WTC11 (cell line): ENCODE measurements around the gene C19orf44. TPM values are rescaled to one million over a fixed set of nuclear protein-coding genes. Genes with fewer than 3 reads are reported as not detected.

Experiments
- ATAC-seq: fragments of 200-7000 bp; cut with Tn5 transposase; 2 replicates; pipeline ENCODE4 v1.10.0; 2021; ENCODE audit warnings: mild to moderate bottlenecking, moderate library complexity
- CTCF ChIA-PET: fragments of 300-600 bp; sonication (Branson Sonifier 250); formaldehyde crosslinking; loops from one replicate; lab custom pipeline; 2021; ENCODE audit warnings: antibody characterized with exemption; lab: Charles Lee
- POLR2A ChIA-PET: fragments of 350-600 bp; sonication (Branson Sonifier 250); formaldehyde crosslinking; loops from one replicate; lab custom pipeline; 2021; ENCODE audit warnings: antibody characterized with exemption; lab: Charles Lee
- DNase-seq: peaks from one replicate; pipeline ENCODE4 v3.0.0; 2021; ENCODE audit warnings: low spot score
- H3K27ac Mint-ChIP-seq: 2 replicates; pipeline ENCODE4 v1.8.0; 2021; ENCODE audit warnings: mixed read lengths
- H3K27me3 Mint-ChIP-seq: 2 replicates; pipeline ENCODE4 v1.8.0; 2021; ENCODE audit warnings: low read depth, mild to moderate bottlenecking, moderate library complexity, mixed read lengths
- H3K36me3 Mint-ChIP-seq: 2 replicates; pipeline ENCODE4 v1.8.0; 2021; ENCODE audit warnings: mixed read lengths
- H3K4me1 Mint-ChIP-seq: 2 replicates; pipeline ENCODE4 v1.8.0; 2022; ENCODE audit warnings: mixed read lengths
- H3K4me3 Mint-ChIP-seq: 2 replicates; pipeline ENCODE4 v1.8.0; 2021; ENCODE audit warnings: mild to moderate bottlenecking, moderate library complexity, mixed read lengths
- H3K9me3 Mint-ChIP-seq: 2 replicates; pipeline ENCODE4 v1.8.0; 2021; ENCODE audit warnings: mixed read lengths
- ATF2 ChIP-seq: sonication (generic); formaldehyde crosslinking; IDR thresholded peaks from 2 replicates; pipeline ENCODE4 v1.8.1; 2022; ENCODE audit warnings: low read depth, missing genetic modification reagents, borderline replicate concordance
- ATF3 ChIP-seq: sonication (generic); formaldehyde crosslinking; conservative IDR thresholded peaks from 2 replicates; pipeline ENCODE4 v1.8.1; 2022; ENCODE audit warnings: mild to moderate bottlenecking, missing genetic modification reagents
- CREB1 ChIP-seq: sonication (generic); formaldehyde crosslinking; IDR thresholded peaks from 2 replicates; pipeline ENCODE4 v1.8.0; 2023; ENCODE audit warnings: mild to moderate bottlenecking, missing genetic modification reagents
- ETV6 ChIP-seq: sonication (generic); formaldehyde crosslinking; IDR thresholded peaks from 2 replicates; pipeline ENCODE4 v1.8.1; 2022; ENCODE audit warnings: mild to moderate bottlenecking, missing genetic modification reagents
- FOXK1 ChIP-seq: sonication (generic); formaldehyde crosslinking; IDR thresholded peaks from 2 replicates; pipeline ENCODE4 v1.8.0; 2022; ENCODE audit warnings: mild to moderate bottlenecking, moderate library complexity, missing genetic modification reagents
- FOXP4 ChIP-seq: sonication (generic); formaldehyde crosslinking; IDR thresholded peaks from 2 replicates; pipeline ENCODE4 v1.8.0; 2022; ENCODE audit warnings: mild to moderate bottlenecking, missing genetic modification reagents
- GRHL2 ChIP-seq: fragments of 250-450 bp; sonication (Bioruptor Pico); IDR thresholded peaks from 2 replicates; pipeline ENCODE4 v1.8.0; 2022; ENCODE audit warnings: mild to moderate bottlenecking, moderate library complexity; ENCODE audit not compliant: insufficient replicate concordance, severe bottlenecking
- HMGXB4 ChIP-seq: sonication (generic); formaldehyde crosslinking; IDR thresholded peaks from 2 replicates; pipeline ENCODE4 v1.8.1; 2023; ENCODE audit warnings: mild to moderate bottlenecking, moderate library complexity, missing genetic modification reagents
- KAT7 ChIP-seq: sonication (generic); formaldehyde crosslinking; IDR thresholded peaks from 2 replicates; pipeline ENCODE4 v1.8.1; 2023; ENCODE audit warnings: missing genetic modification reagents, mild to moderate bottlenecking, borderline replicate concordance
- NFE2L1 ChIP-seq: sonication (generic); formaldehyde crosslinking; IDR thresholded peaks from 2 replicates; pipeline ENCODE4 v1.8.1; 2023; ENCODE audit warnings: missing genetic modification reagents
- NR1H2 ChIP-seq: sonication (generic); formaldehyde crosslinking; IDR thresholded peaks from 2 replicates; pipeline ENCODE4 v1.9.0; 2021; ENCODE audit warnings: mild to moderate bottlenecking, moderate library complexity, missing genetic modification reagents
- PREB ChIP-seq: sonication (generic); formaldehyde crosslinking; IDR thresholded peaks from 2 replicates; pipeline ENCODE4 v1.8.1; 2022; ENCODE audit warnings: mild to moderate bottlenecking, missing genetic modification reagents, moderate library complexity, borderline replicate concordance
- SOX15 ChIP-seq: fragments of 250-450 bp; sonication (Bioruptor Pico); IDR thresholded peaks from 2 replicates; pipeline ENCODE4 v1.9.0; 2021; ENCODE audit warnings: mild to moderate bottlenecking
- SP1 ChIP-seq: sonication (generic); formaldehyde crosslinking; conservative IDR thresholded peaks from 2 replicates; pipeline ENCODE4 v1.8.1; 2022; ENCODE audit warnings: missing genetic modification reagents
- TCF7 ChIP-seq: sonication (generic); formaldehyde crosslinking; IDR thresholded peaks from 2 replicates; pipeline ENCODE4 v1.8.0; 2022; ENCODE audit warnings: mild to moderate bottlenecking, low read depth, missing genetic modification reagents, moderate library complexity
- TEAD1 ChIP-seq: sonication (generic); formaldehyde crosslinking; IDR thresholded peaks from 2 replicates; pipeline ENCODE4 v1.8.0; 2022; ENCODE audit warnings: mild to moderate bottlenecking, missing genetic modification reagents
- ZBTB21 ChIP-seq: sonication (generic); formaldehyde crosslinking; IDR thresholded peaks from 2 replicates; pipeline ENCODE4 v1.8.1; 2023; ENCODE audit warnings: mild to moderate bottlenecking, missing genetic modification reagents, borderline replicate concordance
- ZBTB43 ChIP-seq: sonication (generic); formaldehyde crosslinking; IDR thresholded peaks from 2 replicates; pipeline ENCODE4 v1.8.1; 2023; ENCODE audit warnings: mild to moderate bottlenecking, missing genetic modification reagents
- ZMAT4 ChIP-seq: fragments of 250-450 bp; sonication (Bioruptor Pico); IDR thresholded peaks from 2 replicates; pipeline ENCODE4 v1.9.0; 2021; ENCODE audit warnings: mild to moderate bottlenecking
- ZNF219 ChIP-seq: sonication (generic); formaldehyde crosslinking; IDR thresholded peaks from 2 replicates; pipeline ENCODE4 v1.8.0; 2023; ENCODE audit warnings: missing genetic modification reagents, mild to moderate bottlenecking, borderline replicate concordance
- ZNF396 ChIP-seq: fragments of 250-450 bp; sonication (Bioruptor Pico); IDR thresholded peaks from 2 replicates; pipeline ENCODE4 v1.8.0; 2021; ENCODE audit warnings: mild to moderate bottlenecking, moderate library complexity, borderline replicate concordance
- ZNF416 ChIP-seq: fragments of 250-450 bp; sonication (Bioruptor Pico); IDR thresholded peaks from 2 replicates; pipeline ENCODE4 v1.9.0; 2021; ENCODE audit warnings: mild to moderate bottlenecking, inconsistent platforms
- ZNF425 ChIP-seq: fragments of 250-450 bp; sonication (Bioruptor Pico); conservative IDR thresholded peaks from 2 replicates; pipeline ENCODE4 v1.9.0; 2021; ENCODE audit warnings: mild to moderate bottlenecking
- total RNA-seq: library from RNA; stranded (reverse); gene quantifications from 3 replicates; pipeline ENCODE4 v1.2.3, GENCODE V29; 2021

Gene C19orf44
- total RNA-seq, 1 experiment from 2014 or later: 4.1 TPM

- peaks cover 25% of the 10 kb centered on the region for H3K4me1 Mint-ChIP-seq
- peaks cover 10% of the 10 kb centered on the region; the same call in 1 of the 2 replicates for H3K27me3 Mint-ChIP-seq
- H3K27ac Mint-ChIP-seq: no peak overlapping the region
- ATAC-seq: no peak
- peak overlapping the region; percentile 67 for H3K4me3 Mint-ChIP-seq
- POLR2A ChIA-PET: no interaction called here
- no peak for TF ChIP-seq ZNF416 (CRISPR knock-in tag)
- TF ChIP-seq KAT7: no peak
- no peak for TF ChIP-seq SP1 (CRISPR knock-in tag)
- TF ChIP-seq PREB (CRISPR knock-in tag): no peak
- TF ChIP-seq FOXP4 (CRISPR knock-in tag): no peak
- TF ChIP-seq NFE2L1: no peak
- TF ChIP-seq FOXK1: no peak
- TF ChIP-seq ZBTB21 (CRISPR knock-in tag): no peak
- TF ChIP-seq ZMAT4 (CRISPR knock-in tag): no peak
- no peak for TF ChIP-seq ZNF219 (CRISPR knock-in tag)
- TF ChIP-seq TEAD1: no peak
- no peak for TF ChIP-seq CREB1
- TF ChIP-seq ZBTB43 (CRISPR knock-in tag): no peak
- DNase-seq: no peak
- H3K36me3 Mint-ChIP-seq: no peaks in the 10 kb centered on the region
- H3K9me3 Mint-ChIP-seq: 0 out of 2 replicates have a peak, but pooled peaks cover 3% of the 10 kb centered on the region
- CTCF ChIA-PET: no interaction called here
Observed at GRCh38 chr19:16472992-16473391, 23.2 kb upstream of the C19orf44 start.

GRCh38 chr19:16473875-16474392 lies 22.3 kb upstream of the C19orf44 start:
- peaks cover 22% of the 10 kb centered on the region for H3K4me1 Mint-ChIP-seq
- no peaks in the 10 kb centered on the region for H3K36me3 Mint-ChIP-seq
- 0 out of 2 replicates have a peak, but pooled peaks cover 3% of the 10 kb centered on the region for H3K9me3 Mint-ChIP-seq
- no peak for DNase-seq
- no peak overlapping the region for H3K27ac Mint-ChIP-seq
- ATAC-seq: no peak
- ChIA-PET POLR2A (no interaction called here), CTCF (interaction anchor here (0.7 kb wide), 1 partner anchor 54 kb away, joined by 5 read pairs; no protein-coding TSS in a partner anchor)
- no peak overlapping the region for H3K4me3 Mint-ChIP-seq
- H3K27me3 Mint-ChIP-seq: peaks cover 10% of the 10 kb centered on the region
- TF ChIP-seq CREB1: no peak
- TF ChIP-seq TCF7 (CRISPR knock-in tag): no peak
- no peak for TF ChIP-seq ATF3 (CRISPR knock-in tag)
- TF ChIP-seq GRHL2: no peak
- TF ChIP-seq ZNF416 (CRISPR knock-in tag): no peak
- TF ChIP-seq ZNF396: no peak
- TF ChIP-seq NR1H2 (CRISPR knock-in tag): no peak
- no peak for TF ChIP-seq ETV6 (CRISPR knock-in tag)
- TF ChIP-seq ATF2 (CRISPR knock-in tag): no peak
- no peak for TF ChIP-seq ZNF425
- TF ChIP-seq HMGXB4 (CRISPR knock-in tag): no peak
- TF ChIP-seq SOX15 (CRISPR knock-in tag): no peak
